HG02981 (cell line): ENCODE results near the gene RFX1.
"Not testable (repeated sequence)": the region's sequence is repeated elsewhere in the genome, so short reads cannot be mapped to it uniquely, and the experiment has no call there.

Source experiments
- ATAC-seq: cut with Tn5 transposase; IDR thresholded peaks from one replicate; pipeline ENCODE4 v1.9.1; 2021; ENCODE audit warnings: mild to moderate bottlenecking, moderate library complexity; ENCODE audit not compliant: unreplicated experiment

The RFX1 gene

GRCh38 chr19:13937479-13938300, 68.4 kb downstream of the RFX1 start:
- no peak for ATAC-seq

GRCh38 chr19:13935765-13936510, 70.2 kb downstream of the RFX1 start:
- no peak for ATAC-seq

GRCh38 chr19:13934785-13935109, 71.4 kb downstream of the RFX1 start:
- ATAC-seq = no peak

- no peak for ATAC-seq
These were observed 73.2 kb downstream of the RFX1 start for GRCh38 chr19:13932911-13933393.

GRCh38 chr19:13932149-13932637, 73.9 kb downstream of the RFX1 start:
- no peak for ATAC-seq

- no peak for ATAC-seq
These were observed 74.5 kb downstream of the RFX1 start for GRCh38 chr19:13931391-13932148.

- ATAC-seq = no peak
These were observed 75.7 kb downstream of the RFX1 start for GRCh38 chr19:13930402-13930801.

GRCh38 chr19:13929956-13930355, 76.2 kb downstream of the RFX1 start:
- ATAC-seq = no peak

GRCh38 chr19:13929340-13929739, 76.8 kb downstream of the RFX1 start:
- no peak for ATAC-seq

- ATAC-seq = no peak
These were observed 79.4 kb downstream of the RFX1 start for GRCh38 chr19:13926715-13927114.

- ATAC-seq = no peak
These were observed 80.1 kb downstream of the RFX1 start for GRCh38 chr19:13926010-13926409.

- ATAC-seq = no peak
These were observed 82.7 kb downstream of the RFX1 start for GRCh38 chr19:13923194-13923987.

- ATAC-seq = not testable (repeated sequence)
These were observed 84.0 kb downstream of the RFX1 start for GRCh38 chr19:13922118-13922517.

- ATAC-seq = no peak
These were observed 85.0 kb downstream of the RFX1 start for GRCh38 chr19:13920940-13921747.

GRCh38 chr19:13920524-13920923, 85.6 kb downstream of the RFX1 start:
- ATAC-seq = no peak

- ATAC-seq = no peak
These were observed 87.3 kb downstream of the RFX1 start for GRCh38 chr19:13918726-13919411.

GRCh38 chr19:13917888-13918406, 88.2 kb downstream of the RFX1 start:
- no peak for ATAC-seq

- ATAC-seq = no peak
These were observed 91.3 kb downstream of the RFX1 start for GRCh38 chr19:13914777-13915176.

- no peak for ATAC-seq
These were observed 92.8 kb downstream of the RFX1 start for GRCh38 chr19:13913352-13913751.
